Esophagus muscularis mucosa (tissue), 3 donors: ENCODE results near the gene RAB9B.

Source experiments
- POLR2A ChIP-seq: fragments of 450-650 bp; IDR thresholded peaks from one replicate; pipeline ENCODE4 v1.6.1; 2017; ENCODE audit warnings: antibody characterized with exemption, moderate library complexity, mild to moderate bottlenecking, low read depth
- TF ChIP-seq, protein P1 (sequence below), 3 experiments: fragments of 200-600 bp in 2 of 3; fragments of 450-650 bp in 1 of 3; sonication (generic) in 2 of 3; IDR thresholded peaks; one replicate each; pipeline ENCODE4 v1.5.1; 2017 to 2019; ENCODE audit warnings: antibody characterized with exemption in 3 of 3, mild to moderate bottlenecking in 2 of 3, moderate library complexity in 1 of 3

DNA sequence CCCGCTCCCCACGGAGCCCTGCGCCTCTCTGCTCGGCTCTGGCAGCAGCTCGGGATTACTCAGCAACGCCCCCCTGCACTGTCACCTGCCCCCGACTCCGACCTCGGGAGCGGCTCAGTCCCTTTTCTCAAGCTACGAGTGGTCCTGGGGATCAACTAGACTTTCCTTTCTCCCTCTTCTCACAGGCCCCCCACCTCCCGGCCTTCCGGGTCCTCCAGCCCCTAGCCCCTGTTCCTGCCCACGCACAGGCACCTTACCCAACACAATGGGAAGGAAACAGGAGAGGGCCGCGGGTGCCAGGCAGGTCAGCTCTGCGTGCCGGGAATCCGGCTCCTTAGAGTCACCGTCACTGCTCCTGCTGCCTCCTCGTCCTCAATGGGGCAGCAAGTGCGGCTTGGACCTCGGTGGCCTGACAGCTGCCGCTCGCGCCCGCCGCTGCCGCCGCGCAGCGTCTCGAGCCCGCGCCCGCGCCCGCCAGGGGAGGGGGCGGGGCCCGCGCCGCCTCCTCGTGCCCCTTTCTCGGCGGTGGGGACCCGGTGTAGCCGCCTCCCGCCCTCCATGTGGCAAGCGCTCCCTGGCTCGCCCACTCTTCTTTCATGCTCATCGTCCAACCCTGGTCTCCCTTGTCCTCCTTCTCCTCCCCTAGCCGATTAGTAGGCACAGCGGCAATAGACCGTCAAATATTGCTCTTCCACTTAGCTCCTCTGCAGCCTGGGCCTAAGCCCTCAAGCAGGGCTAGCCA lies at the start of gene RAB9B:
- TF ChIP-seq, protein P1, sequence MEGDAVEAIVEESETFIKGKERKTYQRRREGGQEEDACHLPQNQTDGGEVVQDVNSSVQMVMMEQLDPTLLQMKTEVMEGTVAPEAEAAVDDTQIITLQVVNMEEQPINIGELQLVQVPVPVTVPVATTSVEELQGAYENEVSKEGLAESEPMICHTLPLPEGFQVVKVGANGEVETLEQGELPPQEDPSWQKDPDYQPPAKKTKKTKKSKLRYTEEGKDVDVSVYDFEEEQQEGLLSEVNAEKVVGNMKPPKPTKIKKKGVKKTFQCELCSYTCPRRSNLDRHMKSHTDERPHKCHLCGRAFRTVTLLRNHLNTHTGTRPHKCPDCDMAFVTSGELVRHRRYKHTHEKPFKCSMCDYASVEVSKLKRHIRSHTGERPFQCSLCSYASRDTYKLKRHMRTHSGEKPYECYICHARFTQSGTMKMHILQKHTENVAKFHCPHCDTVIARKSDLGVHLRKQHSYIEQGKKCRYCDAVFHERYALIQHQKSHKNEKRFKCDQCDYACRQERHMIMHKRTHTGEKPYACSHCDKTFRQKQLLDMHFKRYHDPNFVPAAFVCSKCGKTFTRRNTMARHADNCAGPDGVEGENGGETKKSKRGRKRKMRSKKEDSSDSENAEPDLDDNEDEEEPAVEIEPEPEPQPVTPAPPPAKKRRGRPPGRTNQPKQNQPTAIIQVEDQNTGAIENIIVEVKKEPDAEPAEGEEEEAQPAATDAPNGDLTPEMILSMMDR (IDR thresholded peaks at IDR 0.05): no peak
- TF ChIP-seq POLR2A: no peak
